Large intestine (tissue), 12 donors: ENCODE results near the gene ZNF286A. TPM values are rescaled to one million over a fixed set of nuclear protein-coding genes. Genes with fewer than 3 reads are reported as not detected.
A peak's percentile ranks its signal among the peaks of the same experiment; 100 is the strongest.
"Not testable (repeated sequence)": the region's sequence is repeated elsewhere in the genome, so short reads cannot be mapped to it uniquely, and the experiment has no call there.

Source experiments
- DNase-seq, 2 donors: peaks; one replicate each; pipeline versions ENCODE4 v3.0.0 to v3.0.0-alpha.2; 2013
- H3K27ac ChIP-seq: one replicate; pipeline ENCODE4 v1.5.1; 2013; ENCODE audit warnings: low read length
- H3K27me3 ChIP-seq: 2 replicates; pipeline ENCODE4 v1.6.1; 2013; ENCODE audit warnings: low read length; ENCODE audit not compliant: control insufficient read depth, insufficient read depth
- H3K36me3 ChIP-seq: 2 replicates; pipeline ENCODE4 v1.6.1; 2013; ENCODE audit warnings: low read length; ENCODE audit not compliant: control insufficient read depth, insufficient read depth
- H3K4me1 ChIP-seq: one replicate; pipeline ENCODE4 v1.6.1; 2013; ENCODE audit warnings: low read length; ENCODE audit not compliant: control insufficient read depth, insufficient read depth
- H3K4me3 ChIP-seq: one replicate; pipeline ENCODE4 v1.5.1; 2013; ENCODE audit warnings: low read length
- H3K9me3 ChIP-seq: one replicate; pipeline ENCODE4 v1.6.1; 2013; ENCODE audit warnings: mild to moderate bottlenecking, low read depth, low read length, moderate library complexity; ENCODE audit not compliant: control insufficient read depth
- WGBS: methylation state at CpG from one replicate; pipeline ENCODE4 v1.1.5; 2013; ENCODE audit warnings: low lambda C conversion rate; ENCODE audit not compliant: insufficient coverage; 5-methylcytosine and 5-hydroxymethylcytosine counted together
- long read RNA-seq, 11 donors: transcript quantifications; one replicate each; lab custom pipeline, GENCODE V29; 2026
- polyA plus RNA-seq: library from polyadenylated mRNA; unstranded; fragments of 120-200 nt; gene quantifications from one replicate; pipeline ENCODE4 v1.2.1, GENCODE V29; 2013

Gene ZNF286A
- 18.1 TPM for polyA plus RNA-seq
- long read RNA-seq, donor 1, full-length matches to known transcripts, result 2 of 2 reads
- long read RNA-seq, donor 1, partial matches to known transcripts, result 0 of 2 reads
- long read RNA-seq, donor 1, other reads (novel, unspliced or antisense), result 0 of 2 reads
- long read RNA-seq, donor 2, result 0 reads
- long read RNA-seq, donor 3, result 0 reads
- long read RNA-seq, donor 4, result 0 reads
- long read RNA-seq, donor 5, result 0 reads
- long read RNA-seq, donor 6, result 0 reads
- long read RNA-seq, donor 7, partial matches to known transcripts, result 0 of 1 reads
- long read RNA-seq, donor 7, other reads (novel, unspliced or antisense), result 0 of 1 reads
- long read RNA-seq, donor 8, full-length matches to known transcripts, result 3 of 3 reads
- long read RNA-seq, donor 8, partial matches to known transcripts, result 0 of 3 reads
- long read RNA-seq, donor 8, other reads (novel, unspliced or antisense), result 0 of 3 reads
- long read RNA-seq, donor 9, full-length matches to known transcripts, result 1 of 1 reads
- long read RNA-seq, donor 9, partial matches to known transcripts, result 0 of 1 reads
- long read RNA-seq, donor 9, other reads (novel, unspliced or antisense), result 0 of 1 reads
- long read RNA-seq, donor 10, full-length matches to known transcripts, result 1 of 1 reads
- long read RNA-seq, donor 10, partial matches to known transcripts, result 0 of 1 reads
- long read RNA-seq, donor 10, other reads (novel, unspliced or antisense), result 0 of 1 reads
- long read RNA-seq, donor 11, full-length matches to known transcripts, result 3 of 3 reads
- long read RNA-seq, donor 11, partial matches to known transcripts, result 0 of 3 reads
- long read RNA-seq, donor 11, other reads (novel, unspliced or antisense), result 0 of 3 reads

GRCh38 chr17:15699413-15699924 is at the start of gene ZNF286A:
TSS of gene ZNF286A (plus strand) at chr17:15699752. CDS start at chr17:15700330, 578 bp downstream.
- not testable (repeated sequence) for H3K4me1 ChIP-seq, H3K27me3 ChIP-seq, H3K9me3 ChIP-seq, H3K27ac ChIP-seq, H3K36me3 ChIP-seq
- WGBS, result no CpG with 5 or more reads among the region's 44 CpGs
- DNase-seq, result peak; percentile 97 to 98
- H3K4me3 ChIP-seq, result peak within 1 kb of the TSS; percentile 60

- Histone ChIP-seq H3K36me3 (no peaks in the 10 kb centered on the region), H3K27me3 (no peaks in the 10 kb centered on the region), H3K4me1 (peaks cover 34% of the 10 kb centered on the region), H3K4me3 (peak overlapping the region; percentile 62), H3K27ac (peak overlapping the region; percentile 92), H3K9me3 (no peaks in the 10 kb centered on the region)
- DNase-seq, result peak; percentile 48 to 81
- 20% methylated on average over 1 of the region's 6 CpGs for WGBS
These were observed 49.6 kb upstream of the ZNF286A start for GRCh38 chr17:15649861-15650421.

GRCh38 chr17:15650741-15651582 is 48.6 kb upstream of the ZNF286A start:
- peak in 1 of 2 donors; percentile 65 for DNase-seq
- H3K27me3 ChIP-seq, result no peaks in the 10 kb centered on the region
- WGBS, result no CpG with 5 or more reads among the region's 14 CpGs

GRCh38 chr17:15651583-15652110 is 47.9 kb upstream of the ZNF286A start:
- H3K27me3 ChIP-seq, result no peaks in the 10 kb centered on the region
- H3K9me3 ChIP-seq, result no peaks in the 10 kb centered on the region
- peak overlapping the region; percentile 92 for H3K27ac ChIP-seq
- peak; percentile 97 to 98 for DNase-seq
- WGBS, result no CpG with 5 or more reads among the region's 8 CpGs
- H3K4me1 ChIP-seq, result peaks cover 31% of the 10 kb centered on the region
- peak overlapping the region; percentile 62 for H3K4me3 ChIP-seq
- no peaks in the 10 kb centered on the region for H3K36me3 ChIP-seq

More at GRCh38 chr17:15650741-15651582, 48.6 kb upstream of the ZNF286A start:
- Histone ChIP-seq H3K4me3 (peak overlapping the region; percentile 62), H3K4me1 (peaks cover 31% of the 10 kb centered on the region), H3K36me3 (no peaks in the 10 kb centered on the region), H3K27ac (peak overlapping the region; percentile 92), H3K9me3 (no peaks in the 10 kb centered on the region)

GRCh38 chr17:15652960-15653359 is 46.6 kb upstream of the ZNF286A start:
- no peak for DNase-seq
- Histone ChIP-seq H3K4me3 (no peak overlapping the region), H3K27ac (no peak overlapping the region), H3K9me3 (no peaks in the 10 kb centered on the region), H3K27me3 (no peaks in the 10 kb centered on the region), H3K4me1 (peaks cover 31% of the 10 kb centered on the region), H3K36me3 (no peaks in the 10 kb centered on the region)
- WGBS, result no CpG with 5 or more reads among the region's 6 CpGs

GRCh38 chr17:15654401-15654800 is 45.2 kb upstream of the ZNF286A start:
- 14% methylated on average over 1 of the region's 3 CpGs for WGBS

GRCh38 chr17:15654886-15655561 is 44.5 kb upstream of the ZNF286A start:
- peaks cover 14% of the 10 kb centered on the region for H3K4me1 ChIP-seq
- H3K36me3 ChIP-seq, result no peaks in the 10 kb centered on the region
- no peaks in the 10 kb centered on the region for H3K9me3 ChIP-seq
- no peak overlapping the region for H3K4me3 ChIP-seq
- H3K27me3 ChIP-seq, result no peaks in the 10 kb centered on the region
- peak; percentile 30 to 71 for DNase-seq
- H3K27ac ChIP-seq, result peak overlapping the region; percentile 55
- WGBS, result no CpG with 5 or more reads among the region's 3 CpGs

More at GRCh38 chr17:15654401-15654800, 45.2 kb upstream of the ZNF286A start:
- DNase-seq, H3K36me3 ChIP-seq, H3K27me3 ChIP-seq, H3K27ac ChIP-seq, H3K9me3 ChIP-seq, H3K4me3 ChIP-seq: not testable (repeated sequence)
- H3K4me1 ChIP-seq, result peaks cover 19% of the 10 kb centered on the region

GRCh38 chr17:15657868-15658267 is 41.7 kb upstream of the ZNF286A start:
- Histone ChIP-seq H3K27ac (no peak overlapping the region), H3K4me1 (peaks cover 14% of the 10 kb centered on the region)

GRCh38 chr17:15658296-15658695 is 41.3 kb upstream of the ZNF286A start:
- H3K9me3 ChIP-seq, result no peaks in the 10 kb centered on the region
- no peaks in the 10 kb centered on the region for H3K27me3 ChIP-seq
- DNase-seq, result no peak
- H3K4me1 ChIP-seq, result peaks cover 14% of the 10 kb centered on the region
- peaks cover 3% of the 10 kb centered on the region for H3K36me3 ChIP-seq
- H3K4me3 ChIP-seq, result no peak overlapping the region
- WGBS, result 83% methylated on average over 1 of the region's 3 CpGs
- H3K27ac ChIP-seq, result no peak overlapping the region

More at GRCh38 chr17:15657868-15658267, 41.7 kb upstream of the ZNF286A start:
- Histone ChIP-seq H3K27me3 (no peaks in the 10 kb centered on the region), H3K9me3 (no peaks in the 10 kb centered on the region), H3K36me3 (peaks cover 3% of the 10 kb centered on the region), H3K4me3 (no peak overlapping the region)
- DNase-seq, result no peak
